ENCODE results near the gene SCN3B. TPM values are rescaled to one million over a fixed set of nuclear protein-coding genes. Genes with fewer than 3 reads are reported as not detected.

SCN3B gene
- total and polyA plus RNA-seq, 2 donors = 0.14 to 0.84 TPM

- Histone ChIP-seq H3K9me3 (ENCODE audit: control insufficient read depth in 2 of 2, insufficient read depth in 1 of 2, low read length in 1 of 2) (no peaks in the 10 kb centered on the region), H3K4me3 (ENCODE audit: low read length in 2 of 2) (no peak overlapping the region), H3K4me1 (ENCODE audit: control insufficient read depth in 2 of 2, insufficient read depth in 2 of 2, low read length in 2 of 2) (no peaks in the 10 kb centered on the region), H3K27ac (ENCODE audit: low read depth in 1 of 2, low read length in 1 of 2) (no peak overlapping the region), H3K27me3 (ENCODE audit: control insufficient read depth in 2 of 2, insufficient read depth in 1 of 2, low read length in 1 of 2) (peaks cover 3 to 22% of the 10 kb centered on the region in 2 donors), H3K36me3 (ENCODE audit: control insufficient read depth in 2 of 2, insufficient read depth in 2 of 2, low read length in 1 of 2) (no peaks in the 10 kb centered on the region)
- 94% methylated on average over 3 of the region's 3 CpGs for WGBS
- DNase-seq (ENCODE audit: low read depth in 6 of 9, low spot score in 9 of 9) = no peak
Observed at GRCh38 chr11:123690485-123690884, 36.1 kb upstream of the SCN3B start.

GRCh38 chr11:123684601-123685000 is 30.2 kb upstream of the SCN3B start:
- Histone ChIP-seq H3K36me3 (ENCODE audit: control insufficient read depth in 2 of 2, insufficient read depth in 2 of 2, low read length in 1 of 2) (no peaks in the 10 kb centered on the region), H3K27ac (ENCODE audit: low read depth in 1 of 2, low read length in 1 of 2) (no peak overlapping the region), H3K9me3 (ENCODE audit: control insufficient read depth in 2 of 2, insufficient read depth in 1 of 2, low read length in 1 of 2) (no peaks in the 10 kb centered on the region), H3K27me3 (ENCODE audit: control insufficient read depth in 2 of 2, insufficient read depth in 1 of 2, low read length in 1 of 2) (peaks cover 13 to 27% of the 10 kb centered on the region in 2 donors), H3K4me1 (ENCODE audit: control insufficient read depth in 2 of 2, insufficient read depth in 2 of 2, low read length in 2 of 2) (peaks cover 9 to 13% of the 10 kb centered on the region in 2 donors), H3K4me3 (ENCODE audit: low read length in 2 of 2) (no peak overlapping the region)
- DNase-seq (ENCODE audit: low read depth in 6 of 9, low spot score in 9 of 9) = no peak
- 99% methylated on average over 6 of the region's 6 CpGs for WGBS

GRCh38 chr11:123683428-123684170 is 29.2 kb upstream of the SCN3B start:
- DNase-seq (ENCODE audit: low read depth in 6 of 9, low spot score in 9 of 9) = no peak
- Histone ChIP-seq H3K9me3 (ENCODE audit: control insufficient read depth in 2 of 2, insufficient read depth in 1 of 2, low read length in 1 of 2) (no peaks in the 10 kb centered on the region), H3K27me3 (ENCODE audit: control insufficient read depth in 2 of 2, insufficient read depth in 1 of 2, low read length in 1 of 2) (peaks cover 13 to 35% of the 10 kb centered on the region in 2 donors), H3K4me3 (ENCODE audit: low read length in 2 of 2) (no peak overlapping the region), H3K4me1 (ENCODE audit: control insufficient read depth in 2 of 2, insufficient read depth in 2 of 2, low read length in 2 of 2) (peaks cover 9 to 13% of the 10 kb centered on the region in 2 donors), H3K36me3 (ENCODE audit: control insufficient read depth in 2 of 2, insufficient read depth in 2 of 2, low read length in 1 of 2) (no peaks in the 10 kb centered on the region), H3K27ac (ENCODE audit: low read depth in 1 of 2, low read length in 1 of 2) (no peak overlapping the region)
- 74% methylated on average over 8 of the region's 8 CpGs for WGBS

- H3K4me3 ChIP-seq (ENCODE audit: low read length in 2 of 2) = no peak overlapping the region
- DNase-seq (ENCODE audit: low read depth in 6 of 9, low spot score in 9 of 9) = no peak
- H3K9me3 ChIP-seq (ENCODE audit: control insufficient read depth in 2 of 2, insufficient read depth in 1 of 2, low read length in 1 of 2) = no peaks in the 10 kb centered on the region
- H3K27ac ChIP-seq (ENCODE audit: low read depth in 1 of 2, low read length in 1 of 2) = no peak overlapping the region
- H3K36me3 ChIP-seq (ENCODE audit: control insufficient read depth in 2 of 2, insufficient read depth in 2 of 2, low read length in 1 of 2) = no peaks in the 10 kb centered on the region
- peaks cover 14 to 38% of the 10 kb centered on the region in 2 donors for H3K27me3 ChIP-seq (ENCODE audit: control insufficient read depth in 2 of 2, insufficient read depth in 1 of 2, low read length in 1 of 2)
- peaks cover 9 to 13% of the 10 kb centered on the region in 2 donors for H3K4me1 ChIP-seq (ENCODE audit: control insufficient read depth in 2 of 2, insufficient read depth in 2 of 2, low read length in 2 of 2)
- WGBS = 84% methylated on average over 5 of the region's 5 CpGs
Observed at GRCh38 chr11:123682696-123683410, 28.4 kb upstream of the SCN3B start.

GRCh38 chr11:123681030-123681429 is 26.6 kb upstream of the SCN3B start:
- peaks cover 16 to 36% of the 10 kb centered on the region in 2 donors for H3K27me3 ChIP-seq (ENCODE audit: control insufficient read depth in 2 of 2, insufficient read depth in 1 of 2, low read length in 1 of 2)
- WGBS = 6% methylated on average over 2 of the region's 2 CpGs
- no peak overlapping the region for H3K4me3 ChIP-seq (ENCODE audit: low read length in 2 of 2)
- no peaks in the 10 kb centered on the region for H3K36me3 ChIP-seq (ENCODE audit: control insufficient read depth in 2 of 2, insufficient read depth in 2 of 2, low read length in 1 of 2)
- H3K27ac ChIP-seq (ENCODE audit: low read depth in 1 of 2, low read length in 1 of 2) = no peak overlapping the region
- peaks cover 9 to 13% of the 10 kb centered on the region in 2 donors for H3K4me1 ChIP-seq (ENCODE audit: control insufficient read depth in 2 of 2, insufficient read depth in 2 of 2, low read length in 2 of 2)
- peak; percentile 43 to 91 (median 74) for DNase-seq (ENCODE audit: low read depth in 6 of 9, low spot score in 9 of 9)
- H3K9me3 ChIP-seq (ENCODE audit: control insufficient read depth in 2 of 2, insufficient read depth in 1 of 2, low read length in 1 of 2) = no peaks in the 10 kb centered on the region

GRCh38 chr11:123678246-123678645 is 23.8 kb upstream of the SCN3B start:
- DNase-seq (ENCODE audit: low read depth in 6 of 9, low spot score in 9 of 9) = no peak
- H3K36me3 ChIP-seq (ENCODE audit: control insufficient read depth in 2 of 2, insufficient read depth in 2 of 2, low read length in 1 of 2) = no peaks in the 10 kb centered on the region

GRCh38 chr11:123677510-123677909 is 23.1 kb upstream of the SCN3B start:
- no peaks in the 10 kb centered on the region for H3K36me3 ChIP-seq (ENCODE audit: control insufficient read depth in 2 of 2, insufficient read depth in 2 of 2, low read length in 1 of 2)
- H3K4me1 ChIP-seq (ENCODE audit: control insufficient read depth in 2 of 2, insufficient read depth in 2 of 2, low read length in 2 of 2) = peaks cover 9 to 10% of the 10 kb centered on the region in 2 donors
- H3K9me3 ChIP-seq (ENCODE audit: control insufficient read depth in 2 of 2, insufficient read depth in 1 of 2, low read length in 1 of 2) = no peaks in the 10 kb centered on the region
- no peak for DNase-seq (ENCODE audit: low read depth in 6 of 9, low spot score in 9 of 9)
- H3K27me3 ChIP-seq (ENCODE audit: control insufficient read depth in 2 of 2, insufficient read depth in 1 of 2, low read length in 1 of 2) = peaks cover 3 to 24% of the 10 kb centered on the region in 2 donors
- no peak overlapping the region for H3K27ac ChIP-seq (ENCODE audit: low read depth in 1 of 2, low read length in 1 of 2)
- WGBS = 86% methylated on average over 2 of the region's 2 CpGs
- H3K4me3 ChIP-seq (ENCODE audit: low read length in 2 of 2) = no peak overlapping the region

More at GRCh38 chr11:123678246-123678645, 23.8 kb upstream of the SCN3B start:
- H3K27me3 ChIP-seq (ENCODE audit: control insufficient read depth in 2 of 2, insufficient read depth in 1 of 2, low read length in 1 of 2) = peaks cover 6 to 29% of the 10 kb centered on the region in 2 donors
- H3K4me1 ChIP-seq (ENCODE audit: control insufficient read depth in 2 of 2, insufficient read depth in 2 of 2, low read length in 2 of 2) = peaks cover 9 to 13% of the 10 kb centered on the region in 2 donors
- H3K4me3 ChIP-seq (ENCODE audit: low read length in 2 of 2) = no peak overlapping the region
- H3K27ac ChIP-seq (ENCODE audit: low read depth in 1 of 2, low read length in 1 of 2) = no peak overlapping the region
- WGBS = 100% methylated on average over 2 of the region's 2 CpGs
- no peaks in the 10 kb centered on the region for H3K9me3 ChIP-seq (ENCODE audit: control insufficient read depth in 2 of 2, insufficient read depth in 1 of 2, low read length in 1 of 2)

GRCh38 chr11:123674297-123674696 is 19.9 kb upstream of the SCN3B start:
- H3K4me3 ChIP-seq (ENCODE audit: low read length in 2 of 2) = no peak overlapping the region
- H3K4me1 ChIP-seq (ENCODE audit: control insufficient read depth in 2 of 2, insufficient read depth in 2 of 2, low read length in 2 of 2) = no peaks in the 10 kb centered on the region
- 69% methylated on average over 2 of the region's 2 CpGs for WGBS
- H3K9me3 ChIP-seq (ENCODE audit: control insufficient read depth in 2 of 2, insufficient read depth in 1 of 2, low read length in 1 of 2) = no peaks in the 10 kb centered on the region
- peaks cover 3 to 28% of the 10 kb centered on the region in 2 donors for H3K27me3 ChIP-seq (ENCODE audit: control insufficient read depth in 2 of 2, insufficient read depth in 1 of 2, low read length in 1 of 2)
- no peak for DNase-seq (ENCODE audit: low read depth in 6 of 9, low spot score in 9 of 9)
- no peak overlapping the region for H3K27ac ChIP-seq (ENCODE audit: low read depth in 1 of 2, low read length in 1 of 2)
- no peaks in the 10 kb centered on the region for H3K36me3 ChIP-seq (ENCODE audit: control insufficient read depth in 2 of 2, insufficient read depth in 2 of 2, low read length in 1 of 2)

- no peak overlapping the region for H3K27ac ChIP-seq (ENCODE audit: low read depth in 1 of 2, low read length in 1 of 2)
- H3K9me3 ChIP-seq (ENCODE audit: control insufficient read depth in 2 of 2, insufficient read depth in 1 of 2, low read length in 1 of 2) = no peaks in the 10 kb centered on the region
- H3K27me3 ChIP-seq (ENCODE audit: control insufficient read depth in 2 of 2, insufficient read depth in 1 of 2, low read length in 1 of 2) = peaks cover 0 to 19% of the 10 kb centered on the region in 2 donors
- H3K4me3 ChIP-seq (ENCODE audit: low read length in 2 of 2) = no peak overlapping the region
- H3K36me3 ChIP-seq (ENCODE audit: control insufficient read depth in 2 of 2, insufficient read depth in 2 of 2, low read length in 1 of 2) = no peaks in the 10 kb centered on the region
- no peaks in the 10 kb centered on the region for H3K4me1 ChIP-seq (ENCODE audit: control insufficient read depth in 2 of 2, insufficient read depth in 2 of 2, low read length in 2 of 2)
- 96% methylated on average over 5 of the region's 5 CpGs for WGBS
- DNase-seq (ENCODE audit: low read depth in 6 of 9, low spot score in 9 of 9) = no peak
Observed at GRCh38 chr11:123672568-123672967, 18.1 kb upstream of the SCN3B start.
